AG08396 (cell line): ENCODE data around the gene KIRREL3.

Experiments
- DNase-seq: peaks from one replicate; pipeline ENCODE4 v3.0.0; 2012; ENCODE audit warnings: low spot score, mixed read lengths

KIRREL3 gene

GRCh38 chr11:126578426-126578825 is 422.1 kb downstream of the KIRREL3 start:
- DNase-seq, result no peak

- no peak for DNase-seq
Observed at GRCh38 chr11:126578021-126578420, 422.5 kb downstream of the KIRREL3 start.

- DNase-seq, result no peak
Observed at GRCh38 chr11:126575849-126576248, 424.7 kb downstream of the KIRREL3 start.

DNA sequence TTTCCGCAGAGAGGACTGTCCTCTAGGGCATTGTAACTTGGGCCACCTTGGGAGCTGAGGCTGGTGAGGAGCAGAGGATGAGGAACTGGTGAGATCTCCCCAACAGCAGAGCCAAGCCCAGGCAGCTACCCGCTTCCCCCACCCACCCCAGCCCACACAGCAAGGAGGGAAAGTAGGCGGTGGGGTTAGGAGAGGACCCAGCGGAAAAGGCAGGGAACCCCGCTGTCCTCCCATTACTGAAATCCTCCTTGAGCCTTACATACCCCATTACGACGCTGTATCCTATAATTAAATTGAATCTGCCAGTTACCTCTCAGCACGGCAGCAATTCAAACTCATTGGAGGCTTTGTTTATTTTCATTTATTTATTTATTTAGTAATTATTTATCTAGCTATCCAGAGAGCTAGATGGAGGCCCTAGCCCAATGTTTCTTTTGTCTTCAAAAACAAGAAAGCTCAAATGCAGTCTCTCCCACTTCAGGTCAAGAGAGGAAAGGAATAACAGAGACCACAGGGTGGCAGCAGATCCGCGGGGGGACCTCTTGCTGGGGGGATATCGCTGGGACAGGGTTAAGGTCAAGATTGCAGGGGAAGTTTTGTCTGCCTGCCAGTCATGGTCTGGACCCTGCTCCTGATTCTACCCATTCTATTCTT is 427.1 kb downstream of the KIRREL3 start:
- no peak for DNase-seq

GRCh38 chr11:126570489-126570888 is 430.1 kb downstream of the KIRREL3 start:
- no peak for DNase-seq

DNA sequence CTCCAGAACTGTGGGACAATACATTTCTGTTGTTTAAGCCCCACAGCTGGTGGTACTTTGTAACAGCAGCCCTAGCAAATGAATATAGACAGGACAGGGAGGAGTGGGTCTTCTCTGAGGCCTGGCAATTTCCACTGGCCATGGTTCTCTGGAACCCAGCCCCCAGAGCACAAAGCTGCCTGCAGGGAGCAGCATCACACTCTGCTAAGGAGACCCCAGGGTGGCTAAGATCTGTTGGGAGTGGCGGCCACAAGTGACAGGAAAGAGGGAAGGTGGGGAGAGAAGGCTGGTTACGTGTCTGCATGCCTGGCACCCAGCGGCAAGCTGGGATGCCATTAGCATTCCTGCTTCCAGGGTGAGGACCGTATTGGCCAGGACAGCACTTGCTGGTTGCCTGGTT is 433.2 kb downstream of the KIRREL3 start:
- no peak for DNase-seq

- no peak for DNase-seq
Observed at GRCh38 chr11:126564566-126564965, 436.0 kb downstream of the KIRREL3 start.

DNA sequence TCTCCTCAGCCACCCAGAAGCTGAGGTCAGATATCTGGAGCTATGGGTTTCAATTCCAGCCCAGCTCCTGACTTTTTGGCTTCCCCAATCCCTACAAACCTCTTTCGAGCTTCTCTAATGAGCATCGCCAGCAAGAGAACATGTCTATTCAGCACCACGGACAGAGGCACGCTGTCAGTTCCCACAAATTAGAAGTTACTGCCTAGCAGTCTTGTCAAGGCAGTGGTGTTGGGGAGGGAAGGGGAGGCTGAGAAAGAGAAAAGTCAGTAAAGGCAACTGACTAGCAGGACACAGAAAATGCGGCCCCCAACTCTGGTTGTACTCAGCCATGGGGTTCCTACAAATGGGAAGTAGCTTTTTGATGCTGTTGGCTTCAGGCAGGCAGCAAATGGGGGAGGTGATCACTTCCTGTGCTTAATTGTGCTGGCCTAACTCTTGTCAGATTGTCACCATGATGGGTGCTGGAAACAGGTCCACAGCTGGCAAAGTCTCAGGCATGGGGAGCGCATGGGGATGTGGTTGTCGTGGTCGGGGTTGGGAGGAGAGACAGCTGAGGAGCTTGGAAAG is 439.2 kb downstream of the KIRREL3 start:
- peak; percentile 72 for DNase-seq

DNA sequence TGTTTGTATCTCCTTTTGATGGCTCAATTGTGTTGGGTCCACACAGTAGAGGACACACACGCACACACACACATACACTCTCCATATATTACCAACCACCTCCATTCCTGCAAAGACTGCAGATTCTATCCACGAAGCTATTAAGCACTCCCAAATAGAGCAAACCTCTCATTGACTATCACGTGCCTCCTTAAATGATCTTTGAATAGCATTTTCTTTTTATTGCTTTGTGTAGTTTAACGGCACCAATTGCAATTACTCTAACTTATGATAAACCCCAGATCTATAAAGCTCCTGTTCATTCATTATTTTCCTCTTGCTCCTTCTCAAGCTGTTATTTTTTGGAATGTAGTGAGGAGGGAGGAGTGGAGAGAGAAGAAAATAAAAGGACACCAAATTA is 440.3 kb downstream of the KIRREL3 start:
- no peak for DNase-seq

DNA sequence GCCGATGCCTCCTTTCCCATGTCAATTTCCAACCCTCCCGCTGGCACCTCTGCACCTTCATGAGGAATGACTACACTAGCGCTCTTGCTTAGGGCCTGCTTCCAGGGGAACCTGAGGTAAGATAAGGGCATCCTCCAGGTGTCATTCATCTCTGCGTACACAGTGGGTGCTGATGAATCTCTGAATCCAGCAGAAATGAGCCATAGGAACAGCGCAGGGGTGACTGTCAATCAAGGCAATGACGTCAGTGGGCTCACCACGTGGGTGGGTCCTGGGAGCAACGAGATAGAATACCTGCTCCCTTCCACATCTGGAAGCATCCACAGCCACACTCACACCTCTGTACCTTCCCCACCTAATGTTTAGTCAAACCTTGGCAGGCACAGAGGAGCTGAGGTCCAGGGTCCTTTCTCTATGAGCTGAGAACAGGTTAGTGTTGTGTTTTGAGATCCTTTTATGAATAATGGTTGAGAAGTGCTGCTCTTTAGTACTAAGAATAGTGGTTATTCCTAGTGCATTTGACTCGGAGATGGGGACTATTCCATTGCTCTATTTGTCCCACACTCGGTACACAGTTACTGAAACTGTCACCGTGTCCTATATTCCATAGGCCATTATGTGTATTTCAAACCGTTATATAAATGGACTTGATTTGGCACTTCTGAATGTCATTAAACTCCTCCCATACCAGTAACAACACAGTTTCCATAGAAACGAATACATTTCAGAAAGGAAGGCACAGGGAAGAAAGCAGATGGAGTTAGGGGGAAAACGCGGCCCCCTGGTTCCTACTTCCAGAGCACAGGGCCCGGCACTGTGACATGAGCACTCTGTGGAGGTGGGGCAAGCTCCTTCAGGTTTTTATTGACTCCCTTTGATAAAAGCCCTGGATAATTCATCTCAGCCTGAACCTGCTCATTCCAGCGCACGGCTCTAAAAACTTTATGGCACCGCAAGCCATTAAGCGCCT is 451.7 kb downstream of the KIRREL3 start:
- no peak for DNase-seq

DNA sequence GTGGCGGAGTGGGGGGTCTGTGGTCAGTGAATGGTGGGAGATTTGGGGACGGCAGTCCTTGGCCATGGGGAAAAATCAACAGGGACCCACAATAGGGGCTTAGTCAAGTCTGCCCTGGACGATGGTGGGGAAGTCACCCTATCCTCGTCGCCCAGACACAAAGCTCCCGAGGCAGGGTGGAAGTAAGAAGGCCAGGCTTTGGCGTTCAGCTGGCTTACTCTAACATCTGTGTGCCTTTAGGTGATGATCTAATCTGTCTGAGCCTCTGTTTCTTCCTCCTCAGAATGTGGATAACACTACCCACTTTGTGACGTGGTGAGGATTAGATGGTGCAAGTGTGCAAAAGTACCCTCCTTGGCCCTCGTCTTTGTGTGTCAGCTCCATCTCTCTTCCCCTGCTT is 452.9 kb downstream of the KIRREL3 start:
- DNase-seq, result no peak

GRCh38 chr11:126547161-126547560 is 453.4 kb downstream of the KIRREL3 start:
- peak; percentile 79 for DNase-seq

GRCh38 chr11:126546694-126547093 is 453.9 kb downstream of the KIRREL3 start:
- no peak for DNase-seq

GRCh38 chr11:126546191-126546590 is 454.4 kb downstream of the KIRREL3 start:
- DNase-seq, result peak; percentile 48

DNA sequence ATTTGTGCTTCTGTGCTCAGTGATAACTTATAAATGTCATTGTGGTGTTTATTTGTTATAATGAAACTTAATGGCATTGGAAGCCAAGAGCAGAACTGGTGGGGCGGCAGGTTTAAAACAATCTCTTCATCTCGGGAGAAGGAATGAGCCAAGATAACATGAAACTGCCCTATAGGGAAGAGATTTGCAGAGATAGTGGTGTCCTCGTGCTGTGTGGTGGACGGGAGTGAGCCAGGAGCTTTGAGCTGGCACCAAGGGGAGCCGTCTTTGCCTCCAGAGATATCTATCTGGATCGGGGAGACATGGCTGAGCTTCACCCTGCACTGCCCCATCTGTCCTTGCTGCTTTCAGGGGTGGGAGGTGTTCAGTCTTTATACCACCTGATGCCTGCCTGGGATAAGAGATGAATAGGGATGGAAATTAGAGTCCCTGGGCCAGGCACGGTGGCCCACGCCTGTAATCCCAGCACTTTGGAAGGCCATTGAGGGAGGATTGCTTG is 455.5 kb downstream of the KIRREL3 start:
- no peak for DNase-seq

DNA sequence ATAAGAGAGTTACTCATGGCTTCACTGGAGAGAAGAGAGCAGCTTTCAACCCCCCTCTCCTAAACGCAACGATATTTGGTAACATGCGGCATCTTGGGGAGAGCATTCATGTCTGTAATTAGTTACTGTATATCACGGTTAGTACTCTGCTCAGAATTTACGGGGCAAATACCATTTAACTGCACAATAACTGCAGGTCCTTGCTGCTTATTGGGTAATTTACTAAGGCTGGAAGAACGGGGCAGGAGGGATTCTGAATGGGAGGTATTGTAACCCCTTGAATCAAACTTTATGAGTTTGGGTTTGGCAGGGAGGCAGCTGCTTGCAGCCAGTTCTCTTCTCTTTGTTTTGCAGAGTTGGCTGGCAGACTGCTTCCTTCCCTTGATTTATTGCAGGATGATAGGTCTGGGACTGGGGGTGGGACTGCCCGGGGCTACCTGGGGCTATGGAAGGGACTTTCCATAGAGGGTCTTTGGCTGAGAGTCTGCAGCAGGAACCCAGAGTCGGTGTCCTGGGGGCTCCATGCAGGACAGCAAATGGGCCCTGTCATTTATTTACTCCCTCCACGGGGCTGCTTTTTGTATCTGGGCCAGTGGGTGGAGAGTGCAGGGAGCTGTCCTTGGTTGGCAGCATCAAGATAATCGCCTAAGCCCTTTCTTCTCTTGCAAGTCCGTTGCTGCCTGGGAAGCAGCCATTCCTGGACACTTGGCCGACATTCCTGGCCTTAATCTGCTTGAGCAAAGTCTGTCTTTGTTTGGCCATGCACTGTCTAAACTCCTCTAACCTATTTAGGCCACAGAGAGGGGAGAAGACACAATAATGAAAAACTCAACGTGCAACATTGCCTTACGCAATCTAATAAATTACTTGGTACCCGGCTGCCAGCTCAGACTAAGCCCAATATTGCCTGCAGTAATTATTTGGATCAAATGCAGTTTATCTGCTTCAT is 456.2 kb downstream of the KIRREL3 start:
- peak; percentile 70 for DNase-seq

GRCh38 chr11:126543691-126544090 is 456.9 kb downstream of the KIRREL3 start:
- DNase-seq, result no peak

- DNase-seq, result no peak
Observed at GRCh38 chr11:126542334-126543015, 458.1 kb downstream of the KIRREL3 start.

GRCh38 chr11:126538071-126538470 is 462.5 kb downstream of the KIRREL3 start:
- DNase-seq, result no peak

GRCh38 chr11:126537492-126537891 is 463.1 kb downstream of the KIRREL3 start:
- DNase-seq, result no peak
